GM18511 (cell line): ENCODE measurements around the gene AFAP1L2.
"Not testable (repeated sequence)": the region's sequence is repeated elsewhere in the genome, so short reads cannot be mapped to it uniquely, and the experiment has no call there.

Source experiments
- ATAC-seq: cut with Tn5 transposase; IDR thresholded peaks from one replicate; pipeline ENCODE4 v1.9.1; 2021; ENCODE audit warnings: mild to moderate bottlenecking, moderate library complexity; ENCODE audit not compliant: unreplicated experiment

AFAP1L2 gene

DNA sequence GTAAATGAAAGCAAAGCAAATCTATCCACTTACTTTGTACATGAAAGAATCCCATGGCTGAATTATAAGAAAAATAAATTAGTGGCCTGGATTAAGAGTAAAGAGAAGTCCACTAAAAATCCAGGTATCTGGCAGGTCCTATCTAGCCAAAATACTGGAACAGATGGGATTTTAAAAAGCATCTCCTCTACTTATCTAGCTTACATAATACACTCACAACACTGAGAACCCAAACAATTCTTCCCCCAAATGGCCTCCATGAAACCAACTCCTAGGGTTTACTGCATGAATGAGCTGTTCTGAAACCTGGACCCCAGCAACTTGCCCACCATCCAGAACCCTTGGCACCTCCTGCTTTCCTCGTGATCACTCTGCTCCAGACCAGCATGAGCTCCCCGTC lies 61.3 kb downstream of the AFAP1L2 start:
- no peak for ATAC-seq

DNA sequence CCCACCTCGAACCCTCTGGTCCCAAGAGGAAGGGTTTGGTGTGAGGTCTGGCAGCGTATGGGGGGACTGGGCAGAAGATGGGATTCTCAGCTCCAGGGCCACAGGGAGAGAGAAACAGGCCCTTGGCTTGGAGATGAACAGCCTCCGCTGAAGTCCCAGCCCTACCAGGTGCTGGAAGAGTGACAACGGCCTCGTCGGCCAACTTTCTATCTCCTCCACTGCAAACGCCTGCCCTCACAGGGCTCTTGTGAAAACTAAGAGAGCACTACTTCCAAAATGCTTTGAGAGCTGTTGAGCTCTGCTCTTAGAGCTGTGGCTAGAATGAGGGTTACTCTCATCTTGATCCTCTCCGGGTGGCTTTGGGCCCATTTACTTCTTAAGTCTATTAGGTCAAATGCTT lies 63.5 kb downstream of the AFAP1L2 start:
- no peak for ATAC-seq

DNA sequence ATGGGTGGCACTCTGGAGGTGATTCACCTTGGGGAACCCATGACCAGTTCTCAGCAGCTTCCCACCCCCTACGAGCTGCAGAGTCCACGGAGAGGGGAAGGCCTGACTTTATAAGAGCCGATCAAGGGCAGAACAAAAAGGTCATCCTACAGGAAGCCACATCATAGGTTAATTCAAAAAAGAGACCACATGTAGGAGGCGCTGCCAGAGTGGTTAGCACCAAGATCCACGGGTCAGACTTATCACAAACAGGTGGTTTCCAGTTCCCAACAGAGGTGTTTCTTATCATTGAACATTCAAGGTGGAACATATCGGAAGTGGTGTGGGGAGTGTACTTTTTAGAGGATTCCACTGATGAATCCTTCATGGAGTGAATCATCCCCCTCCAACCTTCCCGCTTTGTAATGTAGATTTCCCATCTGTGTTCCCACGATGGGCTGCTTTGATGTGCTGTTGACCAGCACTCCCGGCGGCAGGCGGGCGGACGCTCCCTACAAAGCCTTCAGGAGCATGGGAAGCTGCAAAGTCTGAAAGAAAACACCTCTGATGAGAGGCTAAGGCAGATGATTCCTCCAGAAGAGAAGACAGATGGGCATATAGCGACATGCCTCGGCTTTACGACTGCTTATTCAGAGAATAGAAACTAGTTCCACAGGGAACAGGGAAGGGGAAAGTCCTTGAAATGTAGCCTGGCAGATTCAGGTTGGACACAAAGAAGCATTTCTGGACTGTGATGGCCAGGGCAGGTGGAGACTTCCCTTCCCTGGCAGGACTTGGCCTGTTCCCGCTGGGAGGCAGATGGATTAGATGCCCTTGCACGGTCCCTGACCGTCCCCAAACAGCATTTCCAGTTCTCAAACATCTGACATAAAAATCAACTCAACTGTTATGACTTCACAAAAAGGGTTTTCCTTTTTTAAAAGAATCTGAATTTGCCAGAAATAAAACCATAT lies 66.5 kb downstream of the AFAP1L2 start:
- ATAC-seq, result no peak

DNA sequence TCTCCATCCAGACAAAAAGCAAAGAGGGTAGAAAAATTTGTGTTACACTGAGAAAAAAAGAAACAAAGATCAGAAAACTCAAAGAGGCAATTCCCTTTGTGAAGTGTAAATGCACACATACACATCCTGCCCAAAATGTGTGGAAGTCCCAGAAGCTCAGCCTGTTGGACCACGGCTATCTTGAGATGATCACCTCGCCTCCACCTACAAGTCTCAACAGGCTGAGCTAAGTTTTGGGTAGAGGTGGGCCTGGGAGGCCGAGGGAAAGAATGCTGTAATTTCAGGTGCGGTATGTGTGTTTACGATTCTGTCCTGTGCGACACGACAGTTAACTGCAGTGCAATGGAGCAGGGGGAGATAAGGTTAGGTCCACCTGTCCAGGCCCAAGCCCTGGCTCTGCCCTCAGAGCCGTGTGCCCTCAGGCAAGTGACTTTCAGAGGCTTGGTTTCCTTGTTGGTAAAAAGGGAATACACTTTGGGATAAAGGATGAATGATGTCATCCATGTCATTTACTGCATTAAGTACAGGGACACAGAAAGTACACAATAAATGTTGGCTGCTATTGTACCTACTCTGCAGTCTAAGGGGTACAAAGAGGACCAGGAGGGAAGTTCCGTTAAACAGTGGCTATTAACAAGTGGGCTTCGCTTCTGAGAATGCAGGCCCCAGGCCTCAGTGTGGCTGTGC lies 67.3 kb downstream of the AFAP1L2 start:
- no peak for ATAC-seq

DNA sequence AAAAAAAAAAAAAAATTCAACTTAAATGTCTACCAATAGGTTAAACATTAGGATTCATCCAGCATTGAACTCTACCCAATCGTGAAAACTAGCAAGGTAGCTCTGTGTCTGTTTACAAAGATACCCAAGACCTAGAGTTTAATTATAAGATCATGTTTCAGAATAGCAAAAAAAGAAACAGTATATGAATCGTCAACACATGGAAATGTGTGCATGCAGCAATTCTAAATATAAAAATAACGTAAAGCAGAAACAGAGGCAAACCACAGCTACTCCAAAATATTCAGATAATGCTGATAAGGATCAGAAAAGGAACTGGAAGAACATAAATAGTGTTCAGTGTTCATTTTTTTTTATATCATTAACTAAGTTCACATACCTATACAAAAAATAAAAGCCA lies 68.7 kb downstream of the AFAP1L2 start:
- ATAC-seq, result no peak

DNA sequence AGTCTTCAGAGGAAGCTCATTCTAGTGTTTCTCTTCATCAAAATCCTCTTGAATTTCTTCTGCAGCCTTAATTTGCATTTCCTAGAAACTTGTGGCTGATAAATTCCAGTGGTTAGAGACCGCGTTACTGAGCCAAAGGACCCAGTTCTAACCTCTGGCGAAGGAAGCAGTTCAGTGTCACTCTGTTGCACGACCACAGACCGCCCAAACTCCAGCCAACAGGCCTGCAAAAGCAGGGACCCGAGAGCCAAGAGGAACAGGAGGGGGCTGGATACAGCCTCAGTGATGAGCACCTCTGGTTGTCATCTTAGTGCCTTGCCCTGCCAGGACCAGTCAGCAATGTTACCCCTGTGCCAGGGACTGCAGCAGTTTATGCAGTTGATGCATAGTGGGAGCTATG lies 70.0 kb downstream of the AFAP1L2 start:
- ATAC-seq, result no peak

DNA sequence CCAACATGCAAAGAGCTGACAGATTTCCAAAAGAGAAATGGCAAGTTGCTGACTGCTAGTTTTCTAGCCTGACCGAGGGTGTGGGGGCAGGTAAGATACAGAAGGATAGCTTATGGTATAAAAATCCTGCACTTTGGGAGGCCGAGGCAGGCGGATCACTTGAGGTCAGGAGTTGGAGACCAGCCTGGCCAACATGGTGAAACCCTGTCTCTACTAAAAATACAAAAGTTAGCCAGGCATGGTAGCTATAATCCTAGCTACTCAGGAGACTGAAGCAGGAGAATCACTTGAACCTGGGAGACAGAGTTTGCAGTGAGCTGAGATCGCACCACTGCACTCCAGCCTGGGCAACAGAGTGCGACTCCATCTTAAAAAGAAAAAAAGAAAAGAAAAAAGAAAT lies 70.9 kb downstream of the AFAP1L2 start:
- ATAC-seq, result not testable (repeated sequence)

DNA sequence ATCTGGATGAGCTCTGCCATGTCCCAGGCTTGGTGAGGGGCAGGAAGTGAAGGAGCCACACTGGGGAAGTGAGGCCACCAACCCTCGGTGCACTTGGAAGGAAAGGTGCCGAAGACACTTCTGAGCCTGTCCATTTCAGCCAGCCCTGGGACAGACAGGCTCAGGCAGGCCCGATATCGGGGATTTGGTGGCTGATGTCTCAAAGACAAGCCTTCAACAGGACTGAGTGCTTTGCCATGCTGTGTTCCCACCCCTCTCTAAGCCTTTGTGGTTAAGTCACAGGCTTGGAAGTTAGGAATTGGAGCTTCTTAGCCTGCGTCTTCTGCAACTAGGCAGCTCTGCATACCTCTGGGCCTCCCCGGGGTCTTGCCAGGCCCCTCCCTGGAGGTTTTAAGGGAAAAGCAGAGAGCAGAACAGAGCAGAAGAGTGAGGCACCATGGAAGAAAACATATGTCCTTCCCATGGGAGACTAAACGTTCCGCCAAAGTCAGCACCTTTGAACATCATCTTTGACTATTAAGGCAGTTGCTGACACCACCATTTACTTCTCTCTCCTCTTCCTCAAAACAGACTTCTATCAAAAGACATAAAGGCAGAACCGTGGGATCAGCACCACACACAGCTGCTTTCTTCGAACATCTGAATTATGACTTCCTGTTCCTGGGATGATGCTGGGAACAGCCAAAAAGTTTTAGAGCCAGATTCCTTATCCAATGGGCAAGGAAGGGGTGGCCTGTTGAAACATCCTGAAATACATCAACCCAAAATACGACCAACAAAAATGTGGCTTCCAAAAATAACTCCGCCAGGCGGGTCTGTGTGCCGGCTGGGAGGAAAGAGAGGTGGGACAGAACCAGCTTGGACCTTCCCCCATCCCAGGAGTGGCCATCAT lies 71.8 kb downstream of the AFAP1L2 start:
- no peak for ATAC-seq

DNA sequence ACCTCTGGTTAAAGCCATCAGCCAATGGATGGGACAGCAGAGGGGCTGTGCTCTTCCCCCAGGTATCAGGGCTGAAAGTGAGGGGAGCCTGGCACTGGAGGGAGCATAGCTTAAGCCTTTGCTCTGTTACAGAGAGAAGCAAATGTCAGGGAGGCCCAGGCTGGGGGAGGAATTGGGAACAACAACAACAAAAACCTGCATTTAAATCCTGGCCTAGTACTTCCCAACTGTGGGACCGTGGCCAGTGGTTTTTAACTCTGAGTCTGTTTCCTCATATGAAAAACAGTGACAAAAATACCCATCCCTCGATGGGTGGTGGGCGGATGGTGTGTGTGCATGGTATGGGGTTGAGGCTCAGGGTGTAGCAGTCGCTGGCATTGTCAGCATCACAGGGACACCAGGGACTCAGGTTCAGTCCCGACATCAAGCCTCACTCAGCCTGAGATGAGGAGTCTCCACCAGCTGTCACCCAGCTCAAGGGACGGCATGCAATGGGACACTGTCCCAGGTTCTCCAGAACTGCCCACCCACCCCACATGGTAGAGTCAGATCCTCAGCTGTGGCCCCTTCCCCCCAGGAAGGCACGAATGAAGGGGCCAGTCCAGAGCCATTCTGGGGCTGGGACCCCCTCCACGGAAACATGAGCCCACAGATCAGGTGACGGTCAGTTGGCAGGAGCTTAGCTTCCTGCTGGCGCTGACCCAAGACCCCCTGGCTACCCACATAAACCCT lies 74.5 kb downstream of the AFAP1L2 start:
- ATAC-seq, result no peak

DNA sequence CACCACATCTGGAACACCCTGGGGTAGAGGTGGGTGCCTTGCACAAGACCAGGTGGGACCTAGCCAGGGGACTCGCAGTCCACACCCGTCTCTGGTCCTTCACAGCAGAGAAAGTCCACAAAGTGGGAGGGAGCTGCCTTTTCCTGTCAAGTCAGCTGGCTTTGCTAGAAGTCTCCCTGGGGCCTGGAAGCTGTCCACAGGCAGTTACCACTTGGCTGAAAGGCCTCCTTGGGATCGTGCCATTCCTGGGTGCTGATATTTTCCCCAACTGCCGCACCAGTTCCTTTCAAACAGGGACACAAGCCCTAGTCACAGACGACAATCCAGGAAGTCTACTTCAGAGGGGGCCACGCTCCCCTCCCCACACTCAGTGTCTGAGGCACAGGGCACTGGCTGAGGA lies 75.4 kb downstream of the AFAP1L2 start:
- no peak for ATAC-seq

DNA sequence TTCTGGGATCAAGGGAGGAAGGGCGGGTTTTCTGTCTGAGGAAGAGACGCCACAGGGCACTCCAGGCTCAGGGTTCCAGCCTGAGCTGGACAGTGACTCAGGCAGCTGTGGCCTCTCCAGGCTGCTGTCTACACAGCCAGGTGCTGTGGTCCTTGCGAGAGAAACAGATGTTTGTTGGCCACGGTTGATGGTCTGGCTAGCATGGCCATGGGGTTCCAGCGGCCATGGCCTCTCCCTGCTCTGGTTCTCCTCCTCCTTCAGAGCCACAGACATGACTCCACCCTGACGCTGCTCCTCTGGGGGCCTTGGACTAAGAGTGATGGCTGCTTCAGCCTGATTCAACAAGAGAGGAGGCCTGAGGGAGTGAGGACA lies 75.9 kb downstream of the AFAP1L2 start:
- ATAC-seq, result no peak

DNA sequence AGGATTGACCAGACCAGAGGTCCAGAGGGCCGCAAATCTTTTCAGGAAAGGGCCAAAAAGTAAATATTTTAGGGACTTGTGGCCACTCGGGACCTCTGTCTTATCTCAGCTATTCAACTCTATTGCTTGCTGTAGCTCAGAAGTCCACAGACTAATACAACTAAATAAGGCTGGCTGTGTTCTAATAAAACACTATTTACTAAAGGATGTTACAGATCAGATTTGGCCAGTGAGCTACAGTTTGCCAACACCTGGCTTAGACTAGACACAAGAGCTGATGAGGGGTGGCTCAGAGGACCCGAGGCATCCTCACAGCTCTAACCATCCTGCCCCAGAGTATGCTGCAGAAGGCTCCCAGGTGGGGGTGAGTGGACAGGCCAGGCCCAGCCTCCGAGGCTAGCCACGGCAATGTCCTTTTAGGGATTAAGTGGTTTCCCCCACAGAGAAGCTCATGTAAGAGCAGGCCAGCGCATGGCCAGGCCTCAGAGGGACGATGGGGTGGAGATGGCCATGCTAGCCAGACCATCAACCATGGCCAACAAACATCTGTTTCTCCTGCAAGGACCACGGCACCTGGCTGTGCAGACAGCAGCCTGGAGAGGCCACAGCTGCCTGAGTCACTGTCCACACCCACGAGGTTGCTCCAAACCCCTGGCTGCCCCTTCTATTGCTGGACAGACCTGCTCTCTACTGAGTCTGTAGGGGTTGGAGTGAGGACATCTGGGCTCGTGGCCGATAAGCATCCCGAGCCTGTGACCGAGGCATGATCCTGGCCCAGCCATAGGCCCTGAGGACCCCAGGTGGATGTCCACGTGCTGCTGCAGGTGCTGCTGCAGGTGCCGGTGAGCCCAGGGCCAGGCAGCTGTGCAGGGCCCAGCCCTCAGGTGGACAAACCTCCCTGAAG lies 76.5 kb downstream of the AFAP1L2 start:
- ATAC-seq, result no peak

DNA sequence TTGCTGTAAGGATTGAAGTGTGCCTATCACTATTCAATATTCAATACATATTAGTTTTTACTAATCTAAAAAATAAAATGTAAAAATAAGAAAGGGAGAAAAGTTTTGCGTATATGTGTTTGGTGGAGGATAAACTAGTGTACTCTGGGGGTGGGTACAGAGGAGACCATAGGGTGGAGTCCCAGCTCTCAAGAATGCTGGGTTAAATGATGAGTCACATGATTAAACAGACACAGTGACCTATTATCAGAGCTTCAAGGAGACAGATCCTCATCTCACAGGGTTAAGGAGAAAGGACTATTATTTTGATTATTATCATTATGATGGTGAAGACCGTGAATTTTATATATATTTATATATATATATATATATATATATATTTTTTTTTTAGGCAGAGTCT lies 77.5 kb downstream of the AFAP1L2 start:
- no peak for ATAC-seq

DNA sequence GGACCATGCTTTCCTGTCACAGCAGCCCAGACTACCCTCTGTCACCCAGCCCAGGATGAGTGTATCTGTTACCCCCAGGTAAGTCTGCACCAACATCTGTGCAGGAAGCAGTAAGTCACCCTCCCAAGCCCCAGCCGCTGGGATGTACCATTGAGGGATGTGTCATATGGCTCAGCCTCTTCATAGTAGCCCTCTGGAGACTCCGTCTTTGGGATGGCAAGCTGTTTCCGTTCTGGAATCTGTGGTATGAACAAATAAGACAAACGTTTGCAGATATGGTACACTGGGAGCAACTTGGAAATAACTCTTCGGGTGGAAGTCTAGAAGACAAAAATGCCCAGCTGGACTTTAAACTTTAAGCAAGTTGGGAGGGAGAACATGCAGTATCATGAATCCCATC lies 81.3 kb downstream of the AFAP1L2 start:
- ATAC-seq, result no peak

DNA sequence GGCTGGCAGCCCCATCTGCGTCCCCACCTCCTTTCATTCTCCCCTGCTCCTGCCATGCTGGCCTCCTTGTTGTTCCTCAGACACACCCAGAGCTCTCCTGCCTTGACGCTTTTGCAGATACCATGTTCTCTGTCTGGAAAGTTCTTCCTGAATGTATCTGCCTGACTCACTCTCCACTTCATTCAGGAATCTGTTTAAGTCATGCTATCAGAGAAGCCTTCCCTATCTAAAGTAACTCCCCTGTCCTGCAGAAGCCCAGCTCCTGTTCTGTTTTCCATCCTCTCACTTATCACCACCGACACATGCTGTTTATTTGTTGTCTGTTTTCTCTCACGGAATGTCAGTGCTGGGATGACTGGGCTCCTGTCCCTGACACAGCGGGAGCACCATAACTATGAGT lies 82.0 kb downstream of the AFAP1L2 start:
- no peak for ATAC-seq

DNA sequence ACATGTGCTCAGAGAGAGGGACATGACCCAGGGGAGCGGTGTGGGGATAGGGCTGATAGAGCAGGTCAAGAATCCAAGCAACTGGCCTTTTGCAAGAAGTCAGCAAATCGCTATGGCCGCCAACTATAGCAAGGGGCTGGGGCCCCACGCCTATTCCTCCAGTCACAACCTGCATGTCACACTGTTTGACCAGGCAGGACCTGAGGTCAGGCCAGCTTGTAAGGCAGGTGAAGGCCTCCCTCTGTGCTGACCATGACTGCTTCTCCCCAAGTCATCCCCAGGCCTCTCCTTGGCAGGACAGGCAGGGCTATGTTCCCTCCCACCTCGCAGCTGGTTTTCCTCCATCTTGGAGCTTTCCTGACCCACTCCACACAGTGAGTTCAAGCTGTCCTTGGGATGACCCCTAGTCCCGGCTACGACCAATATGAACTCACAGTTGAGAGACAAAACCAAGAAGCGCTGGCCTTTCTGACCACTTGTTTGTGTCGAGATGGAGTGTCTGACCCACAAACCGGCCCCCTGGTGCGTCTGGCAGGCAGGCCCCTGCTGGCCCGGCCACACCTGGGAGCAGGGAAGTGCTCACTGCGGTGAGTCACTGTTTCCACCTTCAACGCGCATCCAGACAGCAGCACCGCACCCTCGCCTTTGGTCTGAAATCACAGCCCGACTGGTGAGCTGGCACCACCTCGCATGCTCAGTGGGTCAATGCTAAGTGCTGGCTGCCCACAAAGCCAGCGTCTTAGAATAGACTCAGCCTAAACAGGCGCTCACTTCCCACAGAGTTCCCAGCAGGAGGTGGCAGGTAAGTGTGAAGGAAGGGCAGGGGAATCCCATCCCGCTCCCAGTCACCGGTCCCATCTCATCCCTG lies 83.8 kb downstream of the AFAP1L2 start:
- no peak for ATAC-seq

DNA sequence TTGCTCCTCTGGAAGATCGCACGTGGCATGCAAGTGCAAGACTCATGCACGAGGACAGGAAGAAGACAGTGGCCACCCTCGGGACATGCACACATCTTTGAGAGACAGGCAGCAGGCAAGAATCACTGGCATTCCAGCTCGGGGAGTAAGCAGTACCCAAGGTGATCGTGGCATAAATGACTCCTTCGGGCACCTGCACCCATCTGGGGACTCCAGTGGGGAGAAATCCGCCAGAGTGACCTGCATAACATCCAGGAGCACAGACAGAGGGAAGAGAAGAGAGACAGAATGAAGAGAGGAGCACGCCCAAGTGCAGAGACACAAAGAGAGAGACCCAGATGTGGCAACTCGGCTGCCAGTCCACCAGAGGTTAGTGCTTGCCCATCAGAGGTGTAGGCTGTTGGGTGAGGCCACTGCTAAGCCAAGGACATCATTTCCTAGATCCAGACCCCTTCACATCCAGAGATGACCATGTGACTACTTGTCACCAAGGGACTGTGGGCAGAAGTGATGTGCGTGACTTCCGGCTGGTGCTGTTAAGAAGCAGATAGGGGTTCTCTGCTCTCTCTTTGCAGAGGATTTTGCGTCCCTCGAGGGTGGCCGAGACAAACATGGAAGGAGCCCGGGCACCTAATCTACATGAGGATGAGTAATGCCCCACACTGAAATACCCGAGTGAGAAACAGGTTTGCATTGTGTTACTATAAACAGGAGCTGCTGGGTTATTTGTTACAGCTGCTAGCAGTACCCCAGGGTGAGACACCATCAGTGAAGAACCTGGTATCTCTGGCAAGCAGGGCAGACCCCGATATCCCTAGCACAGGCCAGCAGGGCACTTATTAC lies 84.7 kb downstream of the AFAP1L2 start:
- no peak for ATAC-seq

DNA sequence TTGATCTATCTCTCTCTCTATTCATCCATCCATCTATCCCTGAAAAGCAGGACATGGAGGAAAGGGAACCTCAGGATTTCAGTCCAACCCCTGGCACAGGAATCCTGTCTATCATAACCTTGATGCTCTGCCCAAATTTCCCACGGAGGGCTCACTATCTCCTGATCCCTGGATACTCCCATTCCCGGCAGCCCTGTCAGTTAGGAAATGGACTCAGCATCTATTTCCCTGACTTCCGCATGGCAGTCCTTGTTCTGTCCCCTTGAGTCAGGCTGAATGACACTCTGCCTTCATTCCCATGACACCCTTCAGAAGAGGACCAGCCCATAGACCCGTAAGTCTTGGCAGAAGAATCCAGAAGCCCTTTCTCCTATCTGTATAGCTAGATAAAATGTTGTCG lies 87.6 kb downstream of the AFAP1L2 start:
- no peak for ATAC-seq
